Choroid plexus epithelial cell (primary cell): ENCODE data around the gene ZNF467.

Experiments used
- DNase-seq: peaks from one replicate; pipeline ENCODE4 v3.0.0-alpha.2; 2010; ENCODE audit warnings: low read depth
- H3K4me3 ChIP-seq: 2 replicates; pipeline ENCODE4 v1.5.1; 2011; ENCODE audit warnings: low read depth, mild to moderate bottlenecking, control low read depth, low read length, moderate library complexity
- TF ChIP-seq, protein P1 (sequence below): conservative IDR thresholded peaks from 2 replicates; pipeline ENCODE4 v1.5.1; 2011; ENCODE audit warnings: low read depth, mild to moderate bottlenecking, control low read depth, inconsistent platforms, low read length, moderate library complexity

Gene ZNF467

DNA sequence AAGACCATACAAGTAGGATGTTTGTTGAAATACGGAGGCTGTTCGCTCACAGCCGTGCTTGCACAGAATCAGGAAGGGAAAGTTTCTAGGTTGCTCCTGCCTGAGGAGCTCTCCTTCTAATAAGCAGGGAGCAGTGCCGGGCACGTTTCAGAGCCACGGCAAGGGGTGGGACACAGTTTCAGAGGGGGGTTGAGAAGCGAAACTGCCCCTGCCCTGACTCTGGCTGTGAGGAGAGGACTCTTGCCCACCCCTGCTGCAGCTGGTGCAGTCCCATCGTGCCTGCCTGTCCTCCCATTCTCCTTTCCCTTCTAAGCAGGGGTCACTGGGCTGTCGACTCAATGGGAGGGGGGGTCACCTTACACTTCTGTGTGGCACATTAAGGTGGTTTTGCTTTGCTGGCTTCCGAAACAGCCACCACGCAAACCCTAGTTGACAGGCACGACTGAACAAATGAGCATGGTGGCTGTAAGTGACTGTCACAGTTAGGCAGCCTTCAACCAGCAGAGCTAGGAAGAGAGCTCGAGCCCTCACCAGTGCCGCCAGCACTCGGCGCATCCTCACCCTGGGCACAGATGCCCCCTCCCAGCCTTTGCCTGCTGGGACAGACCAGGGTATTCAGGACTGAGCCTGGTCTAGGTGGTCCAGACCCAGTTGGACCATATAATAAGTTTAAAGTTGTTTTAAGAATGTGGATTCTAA is 37.5 kb downstream of the ZNF467 start:
- H3K4me3 ChIP-seq = no peak overlapping the region
- DNase-seq = no peak
- TF ChIP-seq, protein P1, sequence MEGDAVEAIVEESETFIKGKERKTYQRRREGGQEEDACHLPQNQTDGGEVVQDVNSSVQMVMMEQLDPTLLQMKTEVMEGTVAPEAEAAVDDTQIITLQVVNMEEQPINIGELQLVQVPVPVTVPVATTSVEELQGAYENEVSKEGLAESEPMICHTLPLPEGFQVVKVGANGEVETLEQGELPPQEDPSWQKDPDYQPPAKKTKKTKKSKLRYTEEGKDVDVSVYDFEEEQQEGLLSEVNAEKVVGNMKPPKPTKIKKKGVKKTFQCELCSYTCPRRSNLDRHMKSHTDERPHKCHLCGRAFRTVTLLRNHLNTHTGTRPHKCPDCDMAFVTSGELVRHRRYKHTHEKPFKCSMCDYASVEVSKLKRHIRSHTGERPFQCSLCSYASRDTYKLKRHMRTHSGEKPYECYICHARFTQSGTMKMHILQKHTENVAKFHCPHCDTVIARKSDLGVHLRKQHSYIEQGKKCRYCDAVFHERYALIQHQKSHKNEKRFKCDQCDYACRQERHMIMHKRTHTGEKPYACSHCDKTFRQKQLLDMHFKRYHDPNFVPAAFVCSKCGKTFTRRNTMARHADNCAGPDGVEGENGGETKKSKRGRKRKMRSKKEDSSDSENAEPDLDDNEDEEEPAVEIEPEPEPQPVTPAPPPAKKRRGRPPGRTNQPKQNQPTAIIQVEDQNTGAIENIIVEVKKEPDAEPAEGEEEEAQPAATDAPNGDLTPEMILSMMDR = no peak

DNA sequence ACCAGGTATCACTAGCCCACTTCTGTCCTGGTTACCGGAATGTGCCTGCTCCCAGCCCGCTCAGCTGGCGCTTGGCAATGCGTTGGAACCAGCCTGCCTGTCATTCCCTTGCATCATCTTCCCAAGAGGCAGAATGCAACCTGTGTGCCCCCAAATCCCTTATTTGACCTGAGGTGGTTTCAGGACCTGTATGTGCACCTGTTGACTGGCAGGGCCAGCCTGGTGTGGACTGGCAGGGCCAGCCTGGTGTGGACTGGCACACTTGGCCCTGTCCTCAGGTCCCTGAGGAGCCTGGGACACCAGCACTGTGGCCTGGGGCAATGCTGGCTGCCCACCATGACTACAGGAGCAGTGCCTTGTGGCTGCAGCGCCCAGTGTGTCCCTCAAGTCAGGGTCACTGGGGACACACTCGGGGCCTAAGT is 38.2 kb downstream of the ZNF467 start:
- H3K4me3 ChIP-seq = no peak overlapping the region
- no peak for DNase-seq
- TF ChIP-seq, protein P1 = no peak

DNA sequence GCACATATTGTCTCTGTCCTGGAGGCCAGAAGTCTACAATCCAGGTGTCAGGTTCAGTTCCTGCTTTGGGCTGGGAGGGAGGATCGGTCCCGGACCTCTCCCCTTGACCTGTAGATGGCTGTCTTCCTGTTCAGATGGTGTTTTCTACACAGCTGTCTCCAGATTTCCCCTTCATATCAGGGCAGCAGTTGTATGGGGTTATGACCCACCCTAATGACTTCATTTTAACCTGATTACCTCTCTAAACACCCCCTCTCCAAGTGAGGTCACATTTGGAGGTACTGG is 38.7 kb downstream of the ZNF467 start:
- TF ChIP-seq, protein P1 = no peak
- no peak overlapping the region for H3K4me3 ChIP-seq
- DNase-seq = no peak

DNA sequence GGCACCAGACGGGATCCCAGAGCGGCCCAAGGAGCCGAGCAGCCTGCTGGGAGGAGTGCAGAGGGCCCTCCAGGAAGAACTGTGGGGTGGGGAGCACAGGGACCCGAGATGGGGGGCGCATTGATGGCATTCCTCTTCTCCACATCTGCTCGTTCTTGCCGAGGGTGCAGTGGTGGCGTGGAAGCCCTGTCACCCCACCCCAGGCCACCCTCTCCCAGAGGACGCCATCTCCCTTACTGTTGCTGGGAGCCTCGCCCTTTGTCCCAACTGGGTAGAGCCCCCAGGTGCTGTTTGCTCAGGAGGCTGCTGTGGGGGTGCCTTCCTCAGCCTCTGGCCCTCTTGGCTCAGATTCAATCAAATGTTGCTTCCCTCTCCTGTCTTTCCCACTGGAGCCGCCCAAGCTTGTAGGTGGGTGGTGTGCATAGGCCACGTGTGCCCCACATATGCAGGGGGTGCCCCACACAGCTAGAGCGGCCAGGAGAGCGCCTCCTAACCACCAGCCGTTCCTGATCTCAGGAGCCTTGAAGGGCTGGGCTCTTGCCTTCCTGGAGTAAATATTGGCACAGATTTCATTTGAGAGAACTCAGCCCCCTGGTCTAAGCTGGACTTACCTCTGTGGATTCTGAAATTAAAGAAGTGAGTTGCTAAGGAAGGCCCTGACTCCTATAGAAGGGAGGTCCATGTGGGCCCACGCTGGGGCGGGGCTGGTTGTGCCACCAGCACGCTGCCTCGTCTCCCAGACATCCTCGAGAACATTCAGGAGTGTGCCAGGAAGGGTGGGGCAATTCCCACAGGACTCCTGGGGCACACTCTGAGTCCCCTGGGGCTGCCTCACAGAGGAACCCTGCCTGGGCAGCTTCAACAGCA is 39.2 kb downstream of the ZNF467 start:
- TF ChIP-seq, protein P1 = no peak
- H3K4me3 ChIP-seq = no peak overlapping the region
- DNase-seq = no peak

DNA sequence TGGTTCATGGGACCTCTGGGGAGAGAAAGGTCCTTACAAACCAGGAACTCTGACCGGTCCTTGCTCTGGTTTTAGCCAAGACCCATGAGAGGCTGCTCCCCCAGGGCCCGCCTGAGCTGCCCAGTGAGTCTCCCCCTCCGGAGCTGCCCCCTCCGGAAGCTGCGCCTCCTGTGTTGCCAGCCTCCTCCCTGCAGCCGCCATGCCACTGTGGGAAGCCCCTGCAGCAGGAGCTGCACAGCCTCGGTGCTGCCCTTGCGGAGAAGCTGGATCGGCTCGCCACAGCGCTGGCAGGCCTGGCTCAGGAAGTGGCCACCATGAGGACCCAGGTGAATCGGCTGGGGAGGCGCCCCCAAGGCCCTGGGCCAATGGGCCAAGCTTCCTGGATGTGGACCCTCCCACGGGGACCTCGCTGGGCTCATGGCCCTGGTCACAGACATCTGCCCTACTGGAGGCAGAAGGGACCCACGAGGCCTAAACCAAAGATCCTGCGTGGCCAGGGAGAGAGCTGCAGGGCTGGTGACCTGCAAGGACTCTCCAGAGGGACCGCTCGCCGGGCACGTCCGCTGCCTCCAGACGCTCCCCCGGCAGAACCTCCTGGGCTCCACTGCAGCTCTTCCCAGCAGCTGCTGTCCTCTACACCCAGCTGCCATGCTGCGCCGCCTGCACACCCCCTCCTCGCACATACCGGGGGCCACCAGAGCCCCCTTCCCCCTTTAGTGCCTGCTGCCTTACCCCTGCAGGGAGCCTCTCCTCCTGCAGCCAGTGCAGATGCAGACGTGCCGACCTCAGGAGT is 40.1 kb downstream of the ZNF467 start:
- TF ChIP-seq, protein P1 = no peak
- DNase-seq = no peak
- H3K4me3 ChIP-seq = no peak overlapping the region

DNA sequence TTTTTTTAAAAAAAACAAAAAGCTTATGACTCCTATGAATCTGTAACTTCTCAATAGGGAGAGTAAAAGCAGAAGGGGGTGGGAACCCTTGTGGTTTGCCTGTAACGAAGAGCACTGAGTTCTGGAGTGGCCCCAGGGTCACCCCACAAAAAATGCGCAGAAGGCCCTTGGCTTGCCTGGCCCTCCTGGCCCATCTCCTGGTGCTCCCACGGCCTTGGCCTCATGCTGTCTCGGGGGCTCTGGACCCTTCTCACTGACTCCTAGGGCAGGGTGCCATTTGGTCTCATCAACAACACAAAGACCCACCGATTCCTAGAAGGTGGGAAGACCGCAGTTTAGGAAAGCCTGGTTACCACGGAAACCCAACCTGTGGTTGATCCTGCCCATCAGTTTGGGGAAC is 40.8 kb downstream of the ZNF467 start:
- TF ChIP-seq, protein P1 = no peak
- DNase-seq = no peak
- no peak overlapping the region for H3K4me3 ChIP-seq
